Iris pigment epithelial cell (primary cell): ENCODE measurements around the gene OXTR.
A peak's percentile ranks its signal among the peaks of the same experiment; 100 is the strongest.

Source experiments
- DNase-seq: peaks from one replicate; pipeline ENCODE4 v3.0.0-alpha.2; 2011; ENCODE audit warnings: low read depth

The OXTR gene

DNA sequence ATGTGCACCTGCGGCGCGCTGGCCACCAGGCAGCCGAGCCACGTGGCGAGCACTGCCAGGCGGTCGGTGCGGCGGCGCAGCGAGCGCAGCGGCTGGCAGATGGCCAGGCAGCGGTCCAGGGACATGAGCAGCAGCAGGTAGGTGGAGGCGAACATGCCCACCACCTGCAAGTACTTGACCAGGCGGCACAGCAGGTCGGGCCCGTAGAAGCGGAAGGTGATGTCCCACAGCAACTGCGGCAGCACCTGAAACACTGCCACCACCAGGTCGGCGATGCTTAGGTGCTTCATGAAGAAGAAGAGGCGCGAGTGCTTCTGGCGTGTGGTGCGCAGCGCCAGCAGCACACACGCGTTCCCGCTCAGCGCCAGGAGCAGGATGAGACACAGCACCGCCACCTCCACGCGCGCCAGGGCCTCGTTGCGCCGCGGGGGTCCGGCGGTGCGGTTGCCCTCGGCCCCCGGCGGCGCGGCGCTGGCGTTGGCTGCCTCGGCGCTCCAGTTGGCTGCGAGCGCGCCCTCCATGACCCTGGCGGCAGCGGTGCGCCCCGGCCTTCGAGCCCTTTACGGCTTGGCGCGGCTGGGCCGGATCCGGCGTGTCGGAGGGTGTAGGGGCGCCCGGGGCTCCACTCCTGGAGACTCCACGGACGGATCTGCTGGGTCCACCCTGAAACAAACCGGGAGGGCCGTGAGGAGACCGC, 1.6 kb downstream of the OXTR start:
- peak; percentile 43 for DNase-seq

DNA sequence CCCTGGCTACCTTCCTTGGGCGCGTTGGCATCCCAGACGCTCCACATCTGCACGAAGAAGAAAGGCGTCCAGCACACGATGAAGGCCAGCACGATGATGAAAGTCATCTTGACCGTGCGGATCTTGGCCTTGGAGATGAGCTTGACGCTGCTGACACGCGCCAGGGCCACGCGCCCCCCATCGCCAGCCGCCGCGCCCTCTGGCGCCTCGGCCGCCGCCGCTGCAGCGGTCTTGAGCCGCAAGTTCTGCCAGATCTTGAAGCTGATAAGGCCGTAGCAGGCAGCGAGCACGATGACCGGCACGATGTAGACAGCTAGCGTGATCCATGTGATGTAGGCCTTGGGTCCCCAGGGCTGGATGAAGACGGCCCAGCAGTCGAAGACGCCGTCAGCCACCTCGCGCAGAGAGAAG, 2.2 kb downstream of the OXTR start:
- peak; percentile 15 for DNase-seq

DNA sequence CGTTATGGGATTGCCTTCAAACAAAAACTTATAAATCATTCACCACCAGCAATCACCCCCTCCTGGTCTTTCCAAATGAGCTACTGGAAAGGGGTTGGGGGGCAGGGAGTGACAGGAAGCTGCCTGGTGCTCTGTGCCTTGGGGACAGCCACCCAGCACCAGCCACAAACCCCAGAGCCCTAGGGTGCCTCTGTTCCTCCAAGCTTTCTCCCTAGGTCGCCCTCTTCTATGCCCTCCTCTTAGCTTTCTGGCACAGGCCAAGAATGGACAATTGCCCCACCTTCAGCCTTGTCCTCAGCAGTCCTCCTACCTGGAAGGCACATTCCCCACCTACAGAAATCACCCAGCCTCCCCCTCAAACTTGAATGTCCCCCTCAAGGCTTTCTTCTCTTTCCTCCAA, 3.3 kb downstream of the OXTR start:
- DNase-seq: no peak

DNA sequence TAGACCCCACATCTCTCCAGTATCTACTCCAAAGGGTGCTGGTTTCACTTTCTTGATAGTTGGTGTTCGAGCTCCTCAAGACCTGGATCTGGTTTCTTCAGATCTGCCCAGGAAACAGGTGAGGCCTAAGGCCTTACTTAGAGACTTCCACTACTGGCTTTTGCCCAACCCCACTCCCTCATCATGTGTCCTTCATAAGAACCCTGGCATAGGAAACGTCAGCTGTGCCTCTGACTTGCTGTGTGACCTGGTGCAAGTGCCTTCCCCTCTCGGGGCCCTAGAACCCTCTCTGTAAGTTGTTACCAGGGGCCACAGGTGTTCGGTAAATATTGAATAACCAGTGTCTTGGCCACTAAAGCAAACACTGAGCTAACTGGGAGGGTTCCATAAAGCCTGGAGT, 3.9 kb downstream of the OXTR start:
- no peak for DNase-seq

- no peak for DNase-seq
These were observed 4.9 kb downstream of the OXTR start for GRCh38 chr3:8764528-8764927.

- no peak for DNase-seq
These were observed 6.6 kb downstream of the OXTR start for GRCh38 chr3:8762607-8763377.

GRCh38 chr3:8761866-8762265, 7.5 kb downstream of the OXTR start:
- DNase-seq: no peak

GRCh38 chr3:8760506-8760905, 8.9 kb downstream of the OXTR start:
- DNase-seq: no peak

DNA sequence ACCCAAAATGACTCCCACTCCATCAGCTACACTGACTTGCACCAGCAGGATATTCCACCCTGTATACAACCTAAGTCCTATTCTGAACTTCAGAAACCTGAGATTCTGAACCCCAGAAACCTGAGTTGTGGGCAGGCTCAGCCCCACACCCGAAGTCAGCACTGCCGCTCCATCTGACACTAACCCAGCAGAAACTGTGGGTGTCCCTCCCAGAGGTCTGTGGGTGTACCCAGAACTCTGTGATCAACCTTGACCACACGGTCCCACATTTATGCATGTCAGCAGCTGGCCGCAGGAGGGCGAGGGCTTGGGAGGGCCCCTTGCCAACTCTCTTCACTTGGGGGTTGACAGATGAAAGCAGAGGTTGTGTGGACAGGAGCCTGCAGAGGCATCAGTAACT, 9.3 kb downstream of the OXTR start:
- no peak for DNase-seq

DNA sequence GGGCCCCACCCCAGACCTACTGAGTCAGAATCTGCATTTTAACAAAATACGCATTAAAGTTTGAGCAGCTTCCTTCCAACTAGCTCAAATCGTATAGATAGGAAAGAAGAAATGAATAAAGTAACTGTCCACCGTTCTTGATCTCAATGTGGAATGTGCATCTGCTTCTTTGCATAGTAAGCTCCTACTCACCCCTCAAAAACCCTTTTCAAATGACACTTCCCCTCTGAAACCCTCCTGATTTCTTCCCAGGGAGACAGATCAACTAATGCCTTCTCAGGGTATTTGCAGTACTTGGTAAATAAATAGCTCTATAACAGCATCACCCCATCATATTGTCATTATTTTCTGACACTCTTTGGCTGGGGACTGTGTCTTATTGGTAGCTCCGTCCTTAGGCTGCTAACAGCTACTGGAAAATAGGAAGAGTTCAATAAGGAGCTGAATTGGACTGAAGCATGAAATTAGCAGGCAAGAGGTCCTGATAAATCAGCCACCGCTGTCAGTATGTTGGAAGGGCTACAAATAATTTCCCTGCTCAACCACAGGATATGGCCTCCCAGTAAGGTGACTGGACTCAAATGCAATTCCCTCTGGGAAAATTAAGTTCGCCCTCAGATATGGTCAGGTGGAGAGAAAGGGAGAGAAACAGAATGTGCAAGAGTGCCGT, 10.2 kb downstream of the OXTR start:
- no peak for DNase-seq

DNA sequence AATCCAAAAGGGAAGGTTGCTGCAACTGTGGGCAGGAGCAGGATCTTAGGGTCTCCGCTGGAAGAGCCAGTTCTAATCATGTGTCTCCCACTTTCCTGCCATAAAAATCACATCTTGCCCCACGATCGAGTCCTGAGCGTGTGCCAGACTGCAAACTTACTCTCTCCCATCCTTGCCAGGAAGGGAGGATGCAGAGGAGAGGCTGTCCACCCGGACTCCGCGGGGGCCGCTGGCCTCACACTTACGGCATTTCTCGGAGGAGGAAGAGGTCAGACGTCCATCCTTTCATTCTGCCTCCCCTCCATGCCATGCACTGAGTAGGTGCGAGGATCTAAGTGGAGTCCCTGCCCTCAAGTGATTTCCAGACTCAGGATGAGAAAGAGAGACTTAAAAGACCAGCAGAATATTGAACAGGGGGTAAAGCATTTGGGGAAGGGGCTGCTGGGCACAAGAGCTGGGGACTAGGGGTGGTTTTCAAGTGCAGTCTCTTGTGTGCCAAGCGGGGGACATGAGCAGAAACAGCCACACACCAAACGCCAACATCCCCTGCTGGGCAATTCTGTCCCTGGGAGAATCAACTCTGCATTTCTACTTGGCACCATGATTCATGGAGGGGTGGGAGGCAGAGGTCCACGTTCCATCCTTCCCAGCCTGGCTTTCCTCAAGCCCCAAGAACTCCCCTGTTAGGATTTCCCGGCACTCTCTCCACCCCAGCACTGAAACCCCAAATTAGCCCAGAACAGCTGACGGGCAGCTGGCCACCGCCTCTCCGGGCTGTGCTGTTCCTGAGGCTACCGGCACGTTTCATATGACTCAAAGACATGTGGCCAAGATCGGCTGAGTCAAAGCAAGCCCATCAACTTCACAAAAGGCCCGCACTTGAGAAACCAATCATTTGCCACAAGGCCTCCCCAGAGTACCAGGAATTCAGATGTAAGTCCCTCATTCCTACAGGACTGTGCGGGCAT, 11.6 kb downstream of the OXTR start:
- peak; percentile 61 for DNase-seq

GRCh38 chr3:8756671-8757070, 12.7 kb downstream of the OXTR start:
- no peak for DNase-seq

GRCh38 chr3:8755564-8756237, 13.7 kb downstream of the OXTR start:
- peak; percentile 40 for DNase-seq

- no peak for DNase-seq
These were observed 14.3 kb downstream of the OXTR start for GRCh38 chr3:8755097-8755496.

DNA sequence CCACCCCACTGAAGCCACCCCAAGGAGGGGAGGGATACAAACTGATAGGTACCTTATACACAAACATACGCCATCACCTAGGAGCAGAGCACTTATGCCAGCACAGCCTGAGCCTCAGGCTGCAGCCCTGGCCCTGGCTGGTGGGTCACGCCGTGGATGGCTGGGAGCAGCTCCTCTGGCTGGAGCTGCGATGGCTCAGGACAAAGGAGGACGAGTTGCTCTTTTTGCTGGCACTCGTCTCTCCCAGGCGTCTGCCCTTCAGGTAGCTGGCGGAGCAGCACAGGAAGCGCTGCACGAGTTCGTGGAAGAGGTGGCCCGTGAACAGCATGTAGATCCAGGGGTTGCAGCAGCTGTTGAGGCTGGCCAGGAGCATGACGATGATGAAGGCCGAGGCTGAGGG, 16.6 kb downstream of the OXTR start:
- no peak for DNase-seq

DNA sequence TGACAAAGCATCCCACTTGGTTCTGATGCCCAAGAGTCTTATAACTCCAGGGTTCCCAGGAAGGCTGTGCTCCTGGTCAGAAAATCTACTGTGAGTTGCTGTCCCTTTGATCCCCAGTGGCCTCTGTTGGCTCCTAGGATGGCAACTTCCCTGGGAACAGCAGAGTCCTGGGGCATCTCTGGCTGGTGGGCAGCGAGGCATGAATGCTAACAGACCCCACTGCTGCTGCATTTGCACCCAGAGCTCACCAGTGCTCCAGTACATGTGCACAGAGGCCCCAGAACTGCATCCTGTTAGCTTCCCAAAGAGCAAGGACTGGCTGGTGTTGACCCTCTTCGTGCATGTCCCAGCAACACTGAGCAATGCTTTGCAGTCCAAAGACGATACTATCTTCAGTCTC, 20.1 kb downstream of the OXTR start:
- no peak for DNase-seq

GRCh38 chr3:8746780-8747345, 22.6 kb downstream of the OXTR start:
- DNase-seq: no peak

- DNase-seq: no peak
These were observed 23.6 kb downstream of the OXTR start for GRCh38 chr3:8745619-8746370.

GRCh38 chr3:8743911-8744310, 25.5 kb downstream of the OXTR start:
- DNase-seq: no peak

GRCh38 chr3:8743021-8743601, 26.3 kb downstream of the OXTR start:
- DNase-seq: peak; percentile 67
